ENCODE results near the gene ZNF154. TPM values are rescaled to one million over a fixed set of nuclear protein-coding genes. Genes with fewer than 3 reads are reported as not detected.

Gene ZNF154
- total RNA-seq, 1 experiment from 2014 or later = 20.0 TPM

GRCh38 chr19:57701625-57702024, 7.4 kb downstream of the ZNF154 start (continued):
- no peak for TF ChIP-seq ZNF423 (CRISPR knock-in tag; IDR thresholded peaks at IDR 0.05)

- DNase-seq (ENCODE audit: low spot score) (no peak), ATAC-seq (no peak)
- Mint-ChIP-seq H3K9me3 (peaks cover 48% of the 10 kb centered on the region), H3K27ac (no peak overlapping the region), H3K27me3 (ENCODE audit: low read depth) (no peaks in the 10 kb centered on the region; the same call in none of the 2 replicates), H3K36me3 (peaks cover 61% of the 10 kb centered on the region), H3K4me3 (no peak overlapping the region), H3K4me1 (no peaks in the 10 kb centered on the region)
- ChIA-PET POLR2A (no interaction called here), CTCF (no interaction called here)
- TF ChIP-seq ZNF263 (CRISPR knock-in tag; IDR thresholded peaks at IDR 0.05; ENCODE audit: low read depth) (no peak), ZSCAN18 (CRISPR knock-in tag; IDR thresholded peaks at IDR 0.05) (no peak), MLX (CRISPR knock-in tag; IDR thresholded peaks at IDR 0.05) (no peak), SP1 (CRISPR knock-in tag; conservative IDR thresholded peaks at IDR 0.05) (no peak), AR (CRISPR knock-in tag; IDR thresholded peaks at IDR 0.05) (no peak), HMGA2 (CRISPR knock-in tag; IDR thresholded peaks at IDR 0.05) (no peak), MAX (CRISPR knock-in tag; IDR thresholded peaks at IDR 0.05) (no peak), ETV6 (CRISPR knock-in tag; IDR thresholded peaks at IDR 0.05) (no peak), ZNF121 (CRISPR knock-in tag; IDR thresholded peaks at IDR 0.05) (no peak), NFE2L1 (CRISPR knock-in tag; IDR thresholded peaks at IDR 0.05) (no peak), FOXP1 (CRISPR knock-in tag; IDR thresholded peaks at IDR 0.05; ENCODE audit: borderline replicate concordance) (no peak), FOXP4 (CRISPR knock-in tag; IDR thresholded peaks at IDR 0.05) (no peak), CTCF (IDR thresholded peaks at IDR 0.05) (no peak), PRDM15 (CRISPR knock-in tag; IDR thresholded peaks at IDR 0.05) (no peak), E2F1 (CRISPR knock-in tag; IDR thresholded peaks at IDR 0.05) (no peak), USF1 (CRISPR knock-in tag; IDR thresholded peaks at IDR 0.05) (no peak), GRHL2 (CRISPR knock-in tag; IDR thresholded peaks at IDR 0.05; ENCODE audit: insufficient replicate concordance, severe bottlenecking) (no peak)
These were observed 19.3 kb downstream of the ZNF154 start for GRCh38 chr19:57689750-57690149.
